Panc1 (cell line): ENCODE results near the gene BMP7. TPM values are rescaled to one million over a fixed set of nuclear protein-coding genes. Genes with fewer than 3 reads are reported as not detected.

Experiments used
- ATAC-seq: fragments of 200-7000 bp; cut with Tn5 transposase; 2 replicates; pipeline ENCODE4 v1.9.1; 2020; ENCODE audit warnings: mild to moderate bottlenecking, moderate library complexity
- BruUV-seq: library from RNA; stranded (reverse); fragments of 400-500 nt; replicated peaks from 2 replicates; lab custom pipeline; 2021; lab: Mats Ljungman, UMichigan
- CTCF ChIA-PET: fragments of 300-600 bp; sonication (Branson Sonifier 250); formaldehyde crosslinking; loops from one replicate; lab custom pipeline; 2022; ENCODE audit warnings: antibody characterized with exemption; lab: Charles Lee
- POLR2A ChIA-PET: fragments of 300-600 bp; sonication (Branson Sonifier 250); formaldehyde crosslinking; loops from one replicate; lab custom pipeline; 2022; ENCODE audit warnings: antibody characterized with exemption; lab: Charles Lee
- DNase-seq: peaks from one replicate; pipeline ENCODE4 v3.0.0-alpha.2; 2010; ENCODE audit warnings: low read depth, low spot score
- H3K27ac ChIP-seq: 2 replicates; pipeline ENCODE4 v1.5.1; 2011; ENCODE audit warnings: mild to moderate bottlenecking, low read length, inconsistent platforms
- H3K27me3 ChIP-seq: fragments of 200-500 bp; sonication (Bioruptor generic); 2 replicates; pipeline ENCODE4 v1.6.0; 2014; ENCODE audit warnings: low read length, inconsistent platforms; ENCODE audit not compliant: control insufficient read depth, insufficient read depth
- H3K36me3 ChIP-seq: fragments of 200-500 bp; sonication (Bioruptor generic); 2 replicates; pipeline ENCODE4 v1.5.1; 2014; ENCODE audit warnings: inconsistent platforms, mild to moderate bottlenecking, low read length, moderate library complexity; ENCODE audit not compliant: control insufficient read depth, insufficient read depth
- H3K4me1 ChIP-seq: 2 replicates; pipeline ENCODE4 v1.5.1; 2011; ENCODE audit warnings: inconsistent platforms, mild to moderate bottlenecking, low read length, moderate library complexity; ENCODE audit not compliant: control insufficient read depth, insufficient read depth
- H3K4me3 ChIP-seq, 2 experiments: 2 replicates each; pipeline ENCODE4 v1.5.1; 2011 to 2012; ENCODE audit warnings: low read depth in 2 of 2, low read length in 2 of 2, mild to moderate bottlenecking in 2 of 2, inconsistent platforms in 1 of 2, moderate library complexity in 1 of 2
- H3K9me3 ChIP-seq: fragments of 200-500 bp; sonication (Bioruptor generic); 2 replicates; pipeline ENCODE4 v1.5.1; 2014; ENCODE audit warnings: low read depth, mild to moderate bottlenecking, inconsistent platforms, low read length, moderate library complexity; ENCODE audit not compliant: control insufficient read depth, insufficient read depth
- POLR2AphosphoS5 ChIP-seq: IDR thresholded peaks from 2 replicates; pipeline ENCODE4 v1.6.1; 2012; ENCODE audit warnings: mild to moderate bottlenecking, low read depth, low read length, moderate library complexity
- SIN3A ChIP-seq: IDR thresholded peaks from 2 replicates; pipeline ENCODE4 v1.6.1; 2012; ENCODE audit warnings: low read depth, mild to moderate bottlenecking, low read length, moderate library complexity, borderline replicate concordance; ENCODE audit not compliant: insufficient read depth
- TCF7L2 ChIP-seq: IDR thresholded peaks from 2 replicates; pipeline ENCODE4 v1.6.1; 2011; ENCODE audit warnings: mild to moderate bottlenecking, low read depth, low read length, inconsistent platforms
- in situ Hi-C: cut with HindIII; loops from 2 replicates; pipeline ENCODE4 v1.10.0; 2016; ENCODE audit warnings: low sequenced_read_pairs, low pct_unique_long_range_greater_than_20kb
- intact Hi-C: fragments of 100-400 bp; cut with micrococcal nuclease; formaldehyde crosslinking; loops from one replicate; pipeline ENCODE4 v1.10.0; 2022; ENCODE audit not compliant: unreplicated experiment
- total RNA-seq: library from RNA; stranded (reverse); gene quantifications from one replicate; pipeline ENCODE4 v1.2.1, GENCODE V29; 2021; ENCODE audit not compliant: unreplicated experiment
- TF ChIP-seq, protein P1 (sequence below): fragments of 450-650 bp; IDR thresholded peaks from 2 replicates; pipeline ENCODE4 v1.5.1; 2017; ENCODE audit warnings: mild to moderate bottlenecking
- TF ChIP-seq, protein P2 (sequence below), 2 experiments: IDR thresholded peaks; 2 replicates each; pipeline ENCODE4 v1.6.1; 2011 to 2012; ENCODE audit warnings: low read depth in 2 of 2, control low read depth in 1 of 2, low read length in 1 of 2, mild to moderate bottlenecking in 1 of 2, moderate library complexity in 1 of 2; ENCODE audit not compliant: insufficient read depth in 1 of 2

The BMP7 gene
- total RNA-seq, 1 experiment from 2014 or later, result 11.5 TPM

DNA sequence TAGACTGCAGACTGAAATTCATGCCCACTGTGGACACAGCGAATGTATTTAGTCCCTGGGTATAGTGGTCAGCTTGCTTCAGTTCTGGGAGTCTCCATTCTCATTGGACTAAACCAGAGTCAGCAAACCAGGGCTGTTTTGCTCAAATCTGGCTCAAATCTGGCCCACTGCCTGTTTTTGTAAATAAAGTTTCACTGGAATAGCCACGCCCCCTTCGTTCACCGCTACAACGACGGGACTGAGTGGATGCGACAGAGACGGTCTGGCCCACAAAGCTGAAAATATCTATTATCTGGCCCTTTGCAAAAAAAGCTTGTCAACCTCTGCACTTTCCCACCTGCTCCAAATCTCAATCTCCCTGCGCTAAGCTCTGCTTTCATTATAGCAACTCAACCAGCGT, 135.4 kb downstream of the BMP7 start:
- no TSS peak for BruUV-seq
- H3K4me3 ChIP-seq, result no peak overlapping the region
- TF ChIP-seq SIN3A (no peak), TCF7L2 (no peak), POLR2AphosphoS5 (no peak)
- TF ChIP-seq, protein P1, sequence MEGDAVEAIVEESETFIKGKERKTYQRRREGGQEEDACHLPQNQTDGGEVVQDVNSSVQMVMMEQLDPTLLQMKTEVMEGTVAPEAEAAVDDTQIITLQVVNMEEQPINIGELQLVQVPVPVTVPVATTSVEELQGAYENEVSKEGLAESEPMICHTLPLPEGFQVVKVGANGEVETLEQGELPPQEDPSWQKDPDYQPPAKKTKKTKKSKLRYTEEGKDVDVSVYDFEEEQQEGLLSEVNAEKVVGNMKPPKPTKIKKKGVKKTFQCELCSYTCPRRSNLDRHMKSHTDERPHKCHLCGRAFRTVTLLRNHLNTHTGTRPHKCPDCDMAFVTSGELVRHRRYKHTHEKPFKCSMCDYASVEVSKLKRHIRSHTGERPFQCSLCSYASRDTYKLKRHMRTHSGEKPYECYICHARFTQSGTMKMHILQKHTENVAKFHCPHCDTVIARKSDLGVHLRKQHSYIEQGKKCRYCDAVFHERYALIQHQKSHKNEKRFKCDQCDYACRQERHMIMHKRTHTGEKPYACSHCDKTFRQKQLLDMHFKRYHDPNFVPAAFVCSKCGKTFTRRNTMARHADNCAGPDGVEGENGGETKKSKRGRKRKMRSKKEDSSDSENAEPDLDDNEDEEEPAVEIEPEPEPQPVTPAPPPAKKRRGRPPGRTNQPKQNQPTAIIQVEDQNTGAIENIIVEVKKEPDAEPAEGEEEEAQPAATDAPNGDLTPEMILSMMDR, result no peak
- TF ChIP-seq, protein P2, sequence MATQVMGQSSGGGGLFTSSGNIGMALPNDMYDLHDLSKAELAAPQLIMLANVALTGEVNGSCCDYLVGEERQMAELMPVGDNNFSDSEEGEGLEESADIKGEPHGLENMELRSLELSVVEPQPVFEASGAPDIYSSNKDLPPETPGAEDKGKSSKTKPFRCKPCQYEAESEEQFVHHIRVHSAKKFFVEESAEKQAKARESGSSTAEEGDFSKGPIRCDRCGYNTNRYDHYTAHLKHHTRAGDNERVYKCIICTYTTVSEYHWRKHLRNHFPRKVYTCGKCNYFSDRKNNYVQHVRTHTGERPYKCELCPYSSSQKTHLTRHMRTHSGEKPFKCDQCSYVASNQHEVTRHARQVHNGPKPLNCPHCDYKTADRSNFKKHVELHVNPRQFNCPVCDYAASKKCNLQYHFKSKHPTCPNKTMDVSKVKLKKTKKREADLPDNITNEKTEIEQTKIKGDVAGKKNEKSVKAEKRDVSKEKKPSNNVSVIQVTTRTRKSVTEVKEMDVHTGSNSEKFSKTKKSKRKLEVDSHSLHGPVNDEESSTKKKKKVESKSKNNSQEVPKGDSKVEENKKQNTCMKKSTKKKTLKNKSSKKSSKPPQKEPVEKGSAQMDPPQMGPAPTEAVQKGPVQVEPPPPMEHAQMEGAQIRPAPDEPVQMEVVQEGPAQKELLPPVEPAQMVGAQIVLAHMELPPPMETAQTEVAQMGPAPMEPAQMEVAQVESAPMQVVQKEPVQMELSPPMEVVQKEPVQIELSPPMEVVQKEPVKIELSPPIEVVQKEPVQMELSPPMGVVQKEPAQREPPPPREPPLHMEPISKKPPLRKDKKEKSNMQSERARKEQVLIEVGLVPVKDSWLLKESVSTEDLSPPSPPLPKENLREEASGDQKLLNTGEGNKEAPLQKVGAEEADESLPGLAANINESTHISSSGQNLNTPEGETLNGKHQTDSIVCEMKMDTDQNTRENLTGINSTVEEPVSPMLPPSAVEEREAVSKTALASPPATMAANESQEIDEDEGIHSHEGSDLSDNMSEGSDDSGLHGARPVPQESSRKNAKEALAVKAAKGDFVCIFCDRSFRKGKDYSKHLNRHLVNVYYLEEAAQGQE (IDR thresholded peaks at IDR 0.05; ENCODE audit: insufficient read depth in 1 of 2, low read depth in 2 of 2, low read length in 1 of 2), result no peak
- CTCF ChIA-PET, result no interaction called here
- DNase-seq (no peak), ATAC-seq (no peak)
- H3K36me3 ChIP-seq, result no peaks in the 10 kb centered on the region
- intact Hi-C loops (no loop called here), in situ Hi-C loops (no loop called here)
- no peaks in the 10 kb centered on the region for H3K27me3 ChIP-seq
- H3K27ac ChIP-seq, result no peak overlapping the region
- POLR2A ChIA-PET, result no interaction called here
- no peaks in the 10 kb centered on the region for H3K9me3 ChIP-seq
- no peaks in the 10 kb centered on the region for H3K4me1 ChIP-seq

DNA sequence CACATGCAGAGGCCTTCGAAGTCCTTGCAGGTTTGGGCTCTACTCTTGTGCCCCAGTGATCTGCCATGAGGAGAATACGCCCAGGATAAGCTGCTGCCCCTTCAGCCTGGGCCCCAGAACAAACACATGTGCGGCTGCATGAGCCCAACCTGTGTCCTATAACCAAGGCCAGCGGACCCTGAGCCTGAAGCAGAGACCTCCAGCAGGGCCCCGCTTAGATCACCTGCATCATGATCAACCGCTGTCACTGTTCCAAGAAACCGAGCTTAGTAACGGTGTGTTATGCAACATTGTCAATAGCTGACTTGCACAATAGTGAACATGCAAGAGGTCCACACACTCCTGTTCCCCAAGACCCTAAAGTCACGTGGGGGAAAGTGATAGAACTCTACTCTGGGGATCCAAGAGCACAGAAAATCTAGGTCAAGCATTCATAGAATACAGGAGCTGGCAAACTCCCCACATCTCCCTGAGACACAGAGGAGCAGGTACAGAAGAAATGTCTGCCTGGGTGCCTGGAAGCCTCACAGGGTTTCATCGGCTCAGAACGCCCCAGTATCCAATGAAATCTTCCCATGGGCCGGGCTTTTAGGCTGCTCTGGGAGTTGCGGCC, 136.2 kb downstream of the BMP7 start:
- Histone ChIP-seq H3K9me3 (no peaks in the 10 kb centered on the region), H3K36me3 (no peaks in the 10 kb centered on the region), H3K27me3 (no peaks in the 10 kb centered on the region), H3K27ac (no peak overlapping the region), H3K4me3 (no peak overlapping the region), H3K4me1 (no peaks in the 10 kb centered on the region)
- no peak for DNase-seq
- no TSS peak for BruUV-seq
- no peak for TF ChIP-seq POLR2AphosphoS5
- TF ChIP-seq TCF7L2, result no peak
- TF ChIP-seq, protein P2 (IDR thresholded peaks at IDR 0.05; ENCODE audit: insufficient read depth in 1 of 2, low read depth in 2 of 2, low read length in 1 of 2), result no peak
- no peak for TF ChIP-seq SIN3A
- TF ChIP-seq, protein P1, result no peak
- no peak for ATAC-seq
- ChIA-PET POLR2A (no interaction called here), CTCF (no interaction called here)
- in situ Hi-C loops (no loop called here), intact Hi-C loops (no loop called here)
